K562 (cell line): ENCODE data around the gene NALCN. TPM values are rescaled to one million over a fixed set of nuclear protein-coding genes. Genes with fewer than 3 reads are reported as not detected.

Experiments used
- CREB3 ChIP-seq: fragments of 450-650 bp; conservative IDR thresholded peaks from 2 replicates; pipeline ENCODE4 v1.6.1; 2016; ENCODE audit warnings: missing genetic modification characterization, low read depth, mild to moderate bottlenecking, missing compliant biosample characterization, moderate library complexity
- CTCFL ChIP-seq: IDR thresholded peaks from 2 replicates; pipeline ENCODE4 v1.6.1; 2011; ENCODE audit warnings: borderline replicate concordance, low read depth, mild to moderate bottlenecking, moderate library complexity, low read length; ENCODE audit not compliant: insufficient read depth, poor library complexity, severe bottlenecking
- CUX1 ChIP-seq: fragments of 200-800 bp; sonication (Bioruptor generic); IDR thresholded peaks from 2 replicates; pipeline ENCODE4 v1.6.1; 2016; ENCODE audit warnings: missing genetic modification characterization, missing compliant biosample characterization
- ETS1 ChIP-seq: conservative IDR thresholded peaks from 2 replicates; pipeline ENCODE4 v1.6.1; 2011; ENCODE audit warnings: low read depth, mild to moderate bottlenecking, low read length; ENCODE audit not compliant: control insufficient read depth
- NCOA2 ChIP-seq, 2 experiments: fragments of 450-650 bp; IDR thresholded peaks; 2 replicates each; pipeline ENCODE4 v1.6.1; 2018; ENCODE audit warnings: mild to moderate bottlenecking in 2 of 2, moderate library complexity in 1 of 2; ENCODE audit not compliant: partially characterized antibody in 2 of 2
- NR2C1 ChIP-seq, 2 experiments: fragments of 450-650 bp; IDR thresholded peaks; 2 replicates each; pipeline ENCODE4 v1.6.1; 2017; ENCODE audit warnings: mild to moderate bottlenecking in 2 of 2, antibody characterized with exemption in 1 of 2, inconsistent platforms in 1 of 2, missing compliant biosample characterization in 1 of 2, missing genetic modification characterization in 1 of 2
- ZNF174 ChIP-seq: fragments of 250-450 bp; sonication (Bioruptor Pico); IDR thresholded peaks from 2 replicates; pipeline ENCODE4 v1.4.0; 2020; ENCODE audit warnings: mild to moderate bottlenecking
- polyA plus RNA-seq, 8 experiments: library from polyadenylated mRNA; depleted of rRNA in 4 of 8; stranded (reverse) in 5 of 8; unstranded in 3 of 8; fragments of >200 nt; fragmentation: Nextera tagmentation in 2 of 8; fragmentation: Illumina TruSeq in 1 of 8; extraction: Ambion mirVana in 2 of 8; extraction: Trizol in 1 of 8; gene quantifications; 2 replicates each; pipeline versions ENCODE4 v1.2.1 to v1.2.3, GENCODE V29; 2011 to 2014; ENCODE audit warnings: inconsistent platforms in 1 of 8, missing spikeins in 1 of 8
- total RNA-seq, 7 experiments: library from RNA; depleted of rRNA in 6 of 7; stranded (reverse); fragments of >200 nt in 6 of 7; fragmentation: Illumina TruSeq in 2 of 7; extraction: Trizol in 2 of 7; gene quantifications; 2 replicates each; pipeline versions ENCODE4 v1.2.1 to v1.2.3, GENCODE V29; 2011 to 2021; ENCODE audit warnings: low replicate concordance in 1 of 7

The NALCN gene
- total and polyA plus RNA-seq, 9 of the 15 experiments (the other 6 are each of a cell fraction or from before 2014, with no cell fraction given): not detected

- TF ChIP-seq CUX1 (CRISPR knock-in tag) (no peak), ETS1 (no peak), NCOA2 (IDR thresholded peaks at IDR 0.05; ENCODE audit: partially characterized antibody in 2 of 2) (no peak), NR2C1 (IDR thresholded peaks at IDR 0.05) (no peak), NR2C1 (tag; IDR thresholded peaks at IDR 0.05) (no peak), CREB3 (tag) (no peak), CTCFL (no peak), ZNF174 (CRISPR knock-in tag) (no peak)
Observed at GRCh38 chr13:101248739-101249514, 167.4 kb downstream of the NALCN start (continued).
